Measurements from ENCODE around the gene DGKD.

DGKD gene

DNA sequence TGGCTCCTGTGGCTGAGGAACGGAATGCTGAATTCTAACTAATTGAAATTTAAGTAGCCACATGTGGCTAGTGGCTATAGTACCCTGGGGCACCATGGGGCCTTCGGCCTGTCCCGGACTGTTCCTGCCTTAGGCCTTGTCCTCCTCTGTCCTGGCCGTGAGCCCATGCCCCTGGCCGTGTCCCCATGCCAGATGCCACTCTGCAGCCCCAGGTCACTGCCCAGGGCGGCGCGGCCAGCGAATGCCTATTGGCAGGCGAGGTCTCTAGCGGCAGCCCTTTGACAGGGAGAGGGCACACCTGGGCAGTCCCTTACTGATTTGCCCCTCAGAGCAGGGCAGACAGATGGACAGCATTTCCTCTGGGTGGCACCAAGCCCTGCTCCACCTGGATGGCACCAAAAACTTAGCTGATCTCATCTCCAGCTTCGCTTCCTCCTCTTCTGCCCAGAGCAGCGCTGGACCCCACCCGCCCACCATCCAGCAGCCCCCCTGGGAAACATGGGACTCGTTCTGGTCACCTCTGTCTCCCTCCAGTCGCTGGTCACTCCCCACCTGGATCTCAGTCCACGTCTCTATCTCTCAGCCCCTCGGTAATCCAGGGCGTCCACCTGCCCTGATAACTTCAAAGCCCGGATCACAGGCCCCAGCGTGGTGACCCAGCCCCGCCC lies 1.1 kb upstream of the DGKD start:
- H3K4me3 ChIP-seq (replicated peaks; ENCODE audit: low read depth, low read length), result peak overlapping the region; percentile 35; the same call in 1 of the 2 replicates
- DNase-seq (ENCODE audit: extremely low read depth, low read depth), result no peak

DNA sequence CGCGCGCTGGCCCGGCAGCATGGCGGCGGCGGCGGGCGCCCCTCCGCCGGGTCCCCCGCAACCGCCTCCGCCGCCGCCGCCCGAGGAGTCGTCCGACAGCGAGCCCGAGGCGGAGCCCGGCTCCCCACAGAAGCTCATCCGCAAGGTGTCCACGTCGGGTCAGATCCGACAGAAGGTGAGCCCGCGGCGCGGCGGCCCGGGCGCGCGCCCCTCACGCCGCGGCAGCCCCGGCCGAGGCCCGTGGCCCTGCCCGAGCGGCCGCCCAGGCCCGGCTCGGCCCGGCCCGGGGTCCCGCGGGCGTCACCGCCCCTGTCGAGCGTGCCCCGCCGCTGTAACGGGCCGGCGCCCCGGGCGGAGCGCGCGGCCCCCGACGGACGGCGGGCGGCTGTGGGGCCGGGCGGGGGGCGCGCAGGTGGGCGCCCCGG lies 218 bp downstream of the DGKD start:
- no peak for DNase-seq (ENCODE audit: extremely low read depth, low read depth)
- H3K4me3 ChIP-seq (replicated peaks; ENCODE audit: low read depth, low read length), result peak overlapping the region; percentile 84
- TF ChIP-seq, protein P1, sequence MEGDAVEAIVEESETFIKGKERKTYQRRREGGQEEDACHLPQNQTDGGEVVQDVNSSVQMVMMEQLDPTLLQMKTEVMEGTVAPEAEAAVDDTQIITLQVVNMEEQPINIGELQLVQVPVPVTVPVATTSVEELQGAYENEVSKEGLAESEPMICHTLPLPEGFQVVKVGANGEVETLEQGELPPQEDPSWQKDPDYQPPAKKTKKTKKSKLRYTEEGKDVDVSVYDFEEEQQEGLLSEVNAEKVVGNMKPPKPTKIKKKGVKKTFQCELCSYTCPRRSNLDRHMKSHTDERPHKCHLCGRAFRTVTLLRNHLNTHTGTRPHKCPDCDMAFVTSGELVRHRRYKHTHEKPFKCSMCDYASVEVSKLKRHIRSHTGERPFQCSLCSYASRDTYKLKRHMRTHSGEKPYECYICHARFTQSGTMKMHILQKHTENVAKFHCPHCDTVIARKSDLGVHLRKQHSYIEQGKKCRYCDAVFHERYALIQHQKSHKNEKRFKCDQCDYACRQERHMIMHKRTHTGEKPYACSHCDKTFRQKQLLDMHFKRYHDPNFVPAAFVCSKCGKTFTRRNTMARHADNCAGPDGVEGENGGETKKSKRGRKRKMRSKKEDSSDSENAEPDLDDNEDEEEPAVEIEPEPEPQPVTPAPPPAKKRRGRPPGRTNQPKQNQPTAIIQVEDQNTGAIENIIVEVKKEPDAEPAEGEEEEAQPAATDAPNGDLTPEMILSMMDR (IDR thresholded peaks at IDR 0.05; ENCODE audit: low read depth, low read length, missing control alignments), result no peak

More for the DNA sequence above, 1.1 kb upstream of the DGKD start:
- TF ChIP-seq, protein P1 (IDR thresholded peaks at IDR 0.05; ENCODE audit: low read depth, low read length, missing control alignments), result no peak

DNA sequence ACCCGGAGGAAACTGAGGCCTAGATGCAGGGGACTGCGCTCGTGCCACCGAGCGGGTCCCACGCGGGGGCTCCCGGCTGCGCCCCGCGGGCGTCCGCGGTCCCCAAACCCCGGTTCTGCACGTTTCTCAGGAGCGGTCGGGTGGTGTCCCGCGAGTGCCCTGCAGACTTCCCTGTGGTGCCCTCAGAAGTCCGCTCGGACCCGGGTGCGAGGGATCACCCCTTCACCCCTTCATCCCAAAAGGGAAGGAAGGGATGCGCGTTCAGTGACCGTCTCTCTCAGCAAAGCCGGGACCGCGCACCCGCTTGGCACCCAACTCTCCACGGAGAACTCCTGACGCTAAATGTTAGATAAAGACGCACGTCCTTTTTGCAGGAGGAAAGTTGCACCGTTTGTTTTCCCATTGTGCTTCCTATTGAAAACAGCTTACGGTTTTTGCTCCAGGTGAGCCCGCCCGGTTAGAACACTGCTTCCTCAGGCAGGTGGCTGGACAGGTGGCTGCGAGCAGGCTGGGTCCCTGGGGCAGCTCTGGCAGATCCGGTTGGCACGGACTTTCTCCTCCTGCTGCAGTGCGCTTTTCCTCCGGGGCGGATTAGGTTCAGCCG lies 779 bp downstream of the DGKD start:
- TF ChIP-seq, protein P1 (IDR thresholded peaks at IDR 0.05; ENCODE audit: low read depth, low read length, missing control alignments), result no peak
- H3K4me3 ChIP-seq (replicated peaks; ENCODE audit: low read depth, low read length), result peak overlapping the region; percentile 84
- no peak for DNase-seq (ENCODE audit: extremely low read depth, low read depth)

DNA sequence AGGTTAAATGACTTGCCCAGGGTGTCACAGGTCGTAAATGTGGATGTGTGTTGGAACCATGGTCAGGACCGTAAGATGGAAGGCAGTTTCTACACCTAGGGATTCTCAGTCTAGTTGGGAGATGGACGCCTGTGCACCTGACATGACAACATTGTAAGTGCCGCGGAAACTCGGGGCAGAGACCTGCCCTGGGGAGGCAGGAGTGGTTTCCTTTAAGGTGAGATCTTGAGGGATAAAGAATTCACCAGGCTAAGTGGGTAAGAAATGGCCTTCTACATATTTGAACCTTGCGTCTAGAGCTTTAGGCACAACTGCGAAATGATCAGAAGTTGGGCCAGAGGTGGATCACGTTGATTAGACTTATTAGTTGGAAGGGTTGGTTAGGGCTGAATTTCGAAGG lies 1.6 kb downstream of the DGKD start:
- TF ChIP-seq, protein P1 (IDR thresholded peaks at IDR 0.05; ENCODE audit: low read depth, low read length, missing control alignments), result no peak
- peak overlapping the region; percentile 84 for H3K4me3 ChIP-seq (replicated peaks; ENCODE audit: low read depth, low read length)
- DNase-seq (ENCODE audit: extremely low read depth, low read depth), result no peak

DNA sequence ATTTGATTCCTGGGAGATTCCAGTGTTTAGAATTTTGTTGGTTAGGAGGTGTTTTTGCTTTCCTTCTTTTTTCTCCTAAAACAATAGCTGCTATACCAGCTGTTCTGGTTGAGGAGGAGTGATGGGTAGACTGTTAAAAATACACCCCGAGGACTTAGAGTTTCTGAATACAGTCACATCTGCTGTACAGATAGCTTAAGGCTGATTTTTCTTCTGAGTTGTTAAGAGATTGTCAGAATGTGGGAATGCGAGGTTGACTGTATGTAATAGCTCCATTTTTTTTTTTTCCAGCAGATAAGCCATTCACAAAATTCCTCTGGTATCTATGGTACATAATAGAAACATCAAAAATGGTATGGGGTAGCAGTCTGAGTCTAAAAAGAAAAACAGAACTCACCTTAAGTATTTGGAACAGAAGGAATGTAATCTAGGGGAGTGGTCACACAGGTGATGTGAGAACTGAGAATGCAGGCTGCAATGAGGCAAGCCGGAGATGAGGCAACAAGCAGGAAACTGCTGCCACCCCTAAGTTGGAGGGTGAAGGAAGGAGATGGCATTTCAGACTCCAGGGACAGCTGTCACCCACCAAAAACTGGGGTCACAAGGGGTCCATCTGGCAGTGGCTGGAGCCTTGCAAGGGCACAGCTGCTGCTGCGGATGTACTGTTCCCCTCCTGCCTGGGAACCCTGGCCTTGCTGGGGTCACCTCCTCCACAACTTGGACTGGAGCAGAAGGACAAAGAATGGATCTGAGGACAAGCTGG lies 2.4 kb downstream of the DGKD start:
- no peak for DNase-seq (ENCODE audit: extremely low read depth, low read depth)
- H3K4me3 ChIP-seq (replicated peaks; ENCODE audit: low read depth, low read length), result no peak overlapping the region
- TF ChIP-seq, protein P1 (IDR thresholded peaks at IDR 0.05; ENCODE audit: low read depth, low read length, missing control alignments), result no peak

DNA sequence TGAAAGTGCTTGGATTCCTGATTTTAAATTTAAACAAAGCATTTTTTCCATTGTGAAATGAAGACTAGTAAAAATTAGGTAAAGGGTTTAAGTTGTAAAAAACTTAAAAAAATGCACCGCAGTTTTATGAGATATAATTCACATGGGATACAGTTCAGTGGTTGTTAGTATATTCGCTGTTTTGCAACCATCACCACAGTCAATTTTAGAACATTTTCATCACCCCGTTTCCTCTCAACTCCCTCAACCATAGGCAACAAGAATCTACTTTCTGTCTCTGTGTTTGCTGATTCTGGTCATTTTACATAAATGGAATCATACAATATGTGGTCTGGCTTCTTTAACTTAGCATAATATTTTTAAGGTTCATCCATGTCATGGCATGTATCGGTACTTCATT lies 4.0 kb downstream of the DGKD start:
- DNase-seq (ENCODE audit: extremely low read depth, low read depth), result no peak
- TF ChIP-seq, protein P1 (IDR thresholded peaks at IDR 0.05; ENCODE audit: low read depth, low read length, missing control alignments), result no peak
- H3K4me3 ChIP-seq (replicated peaks; ENCODE audit: low read depth, low read length), result no peak overlapping the region

All from HFF-Myc (cell line).